Vagina (tissue), 2 donors: ENCODE measurements around the gene COX7A2L. TPM values are rescaled to one million over a fixed set of nuclear protein-coding genes. Genes with fewer than 3 reads are reported as not detected.

Source experiments
- DNase-seq, 2 donors: peaks; one replicate each; pipeline ENCODE4 v3.0.0-alpha.2; 2017; ENCODE audit errors: extremely low spot score in 2 of 2
- H3K27ac ChIP-seq: fragments of 200-600 bp; sonication (generic); one replicate; pipeline ENCODE4 v1.5.1; 2019
- H3K27me3 ChIP-seq: fragments of 200-600 bp; sonication (generic); one replicate; pipeline ENCODE4 v1.5.1; 2019
- H3K36me3 ChIP-seq, 2 donors: fragments of 200-600 bp; sonication (generic); one replicate each; pipeline ENCODE4 v1.5.1; 2017 to 2019
- H3K4me1 ChIP-seq: fragments of 200-600 bp; sonication (generic); one replicate; pipeline ENCODE4 v1.5.1; 2019
- H3K4me3 ChIP-seq, 2 donors: fragments of 200-600 bp; sonication (generic); 1 replicate in 1 of 2; 2 replicates in 1 of 2; pipeline ENCODE4 v1.5.1; 2016 to 2019
- H3K9me3 ChIP-seq: fragments of 200-600 bp; sonication (generic); one replicate; pipeline ENCODE4 v1.5.1; 2019
- POLR2A ChIP-seq, 2 donors: fragments of 450-650 bp; IDR thresholded peaks; one replicate each; pipeline ENCODE4 v1.6.1; 2017; ENCODE audit warnings: antibody characterized with exemption in 2 of 2, mild to moderate bottlenecking in 2 of 2, moderate library complexity in 2 of 2
- POLR2AphosphoS5 ChIP-seq, 2 donors: sonication (generic); formaldehyde crosslinking; IDR thresholded peaks; one replicate each; pipeline ENCODE4 v1.9.0; 2017; ENCODE audit warnings: antibody characterized with exemption in 2 of 2, mild to moderate bottlenecking in 2 of 2, low read depth in 1 of 2; ENCODE audit not compliant: insufficient read depth in 1 of 2
- intact Hi-C: fragments of 100-400 bp; cut with DNase I; formaldehyde crosslinking; loops from one replicate; pipeline ENCODE4 v1.15.1; 2023
- total RNA-seq: library from RNA; depleted of rRNA; stranded (reverse); fragments of >200 nt; gene quantifications from one replicate; pipeline ENCODE4 v1.2.3, GENCODE V29; 2016
- TF ChIP-seq, protein P1 (sequence below), 3 experiments: fragments of 450-650 bp in 2 of 3; fragments of 200-600 bp in 1 of 3; sonication (generic) in 1 of 3; IDR thresholded peaks; one replicate each; pipeline ENCODE4 v1.5.1; 2017 to 2019; ENCODE audit warnings: antibody characterized with exemption in 3 of 3, mild to moderate bottlenecking in 2 of 3, moderate library complexity in 2 of 3

Gene COX7A2L
- total RNA-seq, 1 donor from 2014 or later = 83.2 TPM

DNA sequence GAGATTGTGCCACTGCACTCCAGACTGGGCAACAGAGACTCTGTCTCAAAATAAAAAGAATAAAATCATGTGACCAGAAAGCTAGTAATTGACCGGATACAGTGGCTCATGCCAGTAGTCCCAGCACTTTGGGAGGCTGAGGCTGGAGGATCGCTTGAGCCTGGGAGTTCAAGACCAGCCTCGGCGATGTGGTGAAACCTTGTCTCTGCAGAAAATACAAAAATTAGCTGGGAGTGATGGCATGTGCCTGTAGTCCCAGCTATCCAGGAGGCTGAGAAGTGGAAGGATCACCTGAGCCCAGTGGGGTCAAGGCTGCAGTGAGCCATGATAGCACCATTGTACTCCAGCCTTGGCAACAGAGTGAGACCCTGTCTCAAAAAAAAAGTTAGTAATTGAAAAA is 36.8 kb downstream of the COX7A2L start:
- no peak for TF ChIP-seq POLR2A (IDR thresholded peaks at IDR 0.05)
- TF ChIP-seq, protein P1, sequence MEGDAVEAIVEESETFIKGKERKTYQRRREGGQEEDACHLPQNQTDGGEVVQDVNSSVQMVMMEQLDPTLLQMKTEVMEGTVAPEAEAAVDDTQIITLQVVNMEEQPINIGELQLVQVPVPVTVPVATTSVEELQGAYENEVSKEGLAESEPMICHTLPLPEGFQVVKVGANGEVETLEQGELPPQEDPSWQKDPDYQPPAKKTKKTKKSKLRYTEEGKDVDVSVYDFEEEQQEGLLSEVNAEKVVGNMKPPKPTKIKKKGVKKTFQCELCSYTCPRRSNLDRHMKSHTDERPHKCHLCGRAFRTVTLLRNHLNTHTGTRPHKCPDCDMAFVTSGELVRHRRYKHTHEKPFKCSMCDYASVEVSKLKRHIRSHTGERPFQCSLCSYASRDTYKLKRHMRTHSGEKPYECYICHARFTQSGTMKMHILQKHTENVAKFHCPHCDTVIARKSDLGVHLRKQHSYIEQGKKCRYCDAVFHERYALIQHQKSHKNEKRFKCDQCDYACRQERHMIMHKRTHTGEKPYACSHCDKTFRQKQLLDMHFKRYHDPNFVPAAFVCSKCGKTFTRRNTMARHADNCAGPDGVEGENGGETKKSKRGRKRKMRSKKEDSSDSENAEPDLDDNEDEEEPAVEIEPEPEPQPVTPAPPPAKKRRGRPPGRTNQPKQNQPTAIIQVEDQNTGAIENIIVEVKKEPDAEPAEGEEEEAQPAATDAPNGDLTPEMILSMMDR (IDR thresholded peaks at IDR 0.05) = no peak
- TF ChIP-seq POLR2AphosphoS5 (IDR thresholded peaks at IDR 0.05; ENCODE audit: insufficient read depth in 1 of 2, low read depth in 1 of 2) = no peak
- Histone ChIP-seq H3K36me3 (no peaks in the 10 kb centered on the region), H3K27me3 (no peaks in the 10 kb centered on the region), H3K4me3 (no peak overlapping the region), H3K27ac (no peak overlapping the region), H3K9me3 (no peaks in the 10 kb centered on the region), H3K4me1 (no peaks in the 10 kb centered on the region)
- intact Hi-C loops = no loop called here
- DNase-seq = no peak

DNA sequence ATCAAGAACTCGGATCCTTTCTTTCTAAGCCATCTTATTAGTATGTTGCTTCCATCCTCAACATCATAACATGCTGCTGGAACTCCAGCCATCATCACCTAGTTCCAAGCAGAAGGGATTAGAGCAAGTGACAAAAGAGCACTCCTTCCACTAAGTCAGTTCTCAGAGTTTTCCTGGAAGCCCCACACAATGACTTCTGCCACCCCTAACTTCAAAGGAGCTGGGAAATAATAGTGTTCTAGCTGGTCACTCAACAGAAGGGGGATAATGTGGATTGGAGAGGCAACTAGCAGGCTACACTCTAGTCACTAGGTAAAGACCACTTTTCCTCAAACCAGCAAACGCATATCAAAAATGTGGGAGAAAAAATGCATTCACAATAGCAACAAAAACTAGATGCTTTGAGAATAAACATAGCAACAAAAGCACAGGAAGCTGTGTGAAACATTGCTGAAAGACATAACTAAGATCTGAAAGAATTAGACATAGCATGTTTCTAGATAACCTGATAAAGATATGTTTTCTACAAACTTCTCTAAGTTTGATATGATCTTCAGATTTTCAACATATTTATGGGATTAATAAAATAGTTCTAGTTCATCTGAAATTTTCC is 39.5 kb downstream of the COX7A2L start:
- H3K27me3 ChIP-seq = no peaks in the 10 kb centered on the region
- H3K4me3 ChIP-seq = no peak overlapping the region
- no peak for TF ChIP-seq POLR2AphosphoS5 (IDR thresholded peaks at IDR 0.05; ENCODE audit: insufficient read depth in 1 of 2, low read depth in 1 of 2)
- TF ChIP-seq, protein P1 (IDR thresholded peaks at IDR 0.05) = no peak
- TF ChIP-seq POLR2A (IDR thresholded peaks at IDR 0.05) = no peak
- no peak for DNase-seq
- no peak overlapping the region for H3K27ac ChIP-seq
- intact Hi-C loops = no loop called here
- H3K36me3 ChIP-seq = peaks cover 0 to under 1% of the 10 kb centered on the region in 2 donors
- H3K4me1 ChIP-seq = no peaks in the 10 kb centered on the region
- no peaks in the 10 kb centered on the region for H3K9me3 ChIP-seq

DNA sequence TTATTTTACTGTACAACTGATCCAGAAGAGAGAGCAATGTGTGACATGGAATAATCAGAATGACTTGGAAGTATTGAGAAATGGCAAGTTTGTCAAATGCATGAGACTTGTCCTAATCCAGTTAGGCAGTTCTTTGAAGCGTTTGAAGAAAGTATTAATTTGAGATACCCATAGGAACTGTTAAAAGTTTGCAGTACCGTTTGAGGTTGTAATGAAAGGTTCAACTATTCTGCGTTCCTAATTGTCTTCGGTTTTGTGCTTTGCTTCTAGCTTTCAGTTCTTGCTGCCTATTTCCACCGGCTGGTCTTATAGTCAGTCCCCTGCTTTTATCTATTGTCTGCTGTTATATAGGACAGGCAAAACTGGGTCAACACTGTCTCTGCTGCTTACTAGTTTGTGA is 41.8 kb downstream of the COX7A2L start:
- H3K36me3 ChIP-seq = peaks cover 0 to 12% of the 10 kb centered on the region in 2 donors
- intact Hi-C loops = no loop called here
- DNase-seq = no peak

DNA sequence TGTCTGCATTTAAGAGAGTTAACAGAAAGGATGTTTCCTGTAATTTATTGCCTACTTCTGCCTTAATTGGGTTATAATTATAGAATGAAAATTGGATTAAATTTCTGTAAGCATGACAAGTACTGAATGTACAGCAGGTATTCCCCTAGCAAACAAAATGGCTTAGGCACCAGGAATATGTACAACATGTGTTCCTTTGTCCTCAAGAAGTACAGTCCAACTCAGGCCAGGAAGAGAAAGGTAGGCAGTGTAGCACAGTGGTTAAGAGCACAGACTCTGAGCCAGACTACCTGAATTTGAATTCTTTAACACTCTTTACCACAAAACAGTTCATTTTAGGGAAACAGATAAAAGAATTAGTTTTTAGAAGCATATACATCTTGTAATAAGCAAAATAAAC is 43.1 kb downstream of the COX7A2L start:
- H3K9me3 ChIP-seq = no peaks in the 10 kb centered on the region
- H3K27ac ChIP-seq = no peak overlapping the region
- TF ChIP-seq, protein P1 (IDR thresholded peaks at IDR 0.05) = no peak
- no peak for TF ChIP-seq POLR2AphosphoS5 (IDR thresholded peaks at IDR 0.05; ENCODE audit: insufficient read depth in 1 of 2, low read depth in 1 of 2)
- TF ChIP-seq POLR2A (IDR thresholded peaks at IDR 0.05) = no peak
- DNase-seq = no peak
- H3K4me3 ChIP-seq = no peak overlapping the region
- intact Hi-C loops = no loop called here
- no peaks in the 10 kb centered on the region for H3K27me3 ChIP-seq
- no peaks in the 10 kb centered on the region for H3K4me1 ChIP-seq
- H3K36me3 ChIP-seq = peaks cover 0 to 12% of the 10 kb centered on the region in 2 donors

More for the DNA sequence above, 41.8 kb downstream of the COX7A2L start:
- TF ChIP-seq, protein P1 (IDR thresholded peaks at IDR 0.05) = no peak
- TF ChIP-seq POLR2AphosphoS5 (IDR thresholded peaks at IDR 0.05; ENCODE audit: insufficient read depth in 1 of 2, low read depth in 1 of 2) = no peak
- TF ChIP-seq POLR2A (IDR thresholded peaks at IDR 0.05) = no peak
- no peaks in the 10 kb centered on the region for H3K4me1 ChIP-seq
- H3K9me3 ChIP-seq = no peaks in the 10 kb centered on the region
- H3K27ac ChIP-seq = no peak overlapping the region
- no peaks in the 10 kb centered on the region for H3K27me3 ChIP-seq
- H3K4me3 ChIP-seq = no peak overlapping the region

DNA sequence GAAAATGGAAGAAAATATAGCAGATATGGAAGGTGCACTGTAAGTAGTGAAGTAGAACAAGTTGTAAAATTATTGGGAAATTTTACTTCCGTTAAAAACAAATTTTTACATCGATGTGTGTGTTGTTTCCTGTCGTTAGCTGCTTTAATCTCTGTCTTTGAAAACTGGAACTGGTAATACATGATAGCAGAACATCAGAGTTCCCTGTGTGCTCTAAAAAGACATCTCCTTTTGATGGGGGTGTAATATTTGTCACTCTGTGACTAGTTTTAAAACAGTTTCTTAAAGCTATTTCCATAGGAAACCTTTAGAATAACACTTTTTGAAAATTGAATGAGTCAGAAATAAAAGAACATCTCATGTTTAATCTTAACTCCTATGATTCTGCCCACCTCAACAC is 43.5 kb downstream of the COX7A2L start:
- intact Hi-C loops = no loop called here
- H3K4me1 ChIP-seq = no peaks in the 10 kb centered on the region
- no peaks in the 10 kb centered on the region for H3K27me3 ChIP-seq
- TF ChIP-seq POLR2AphosphoS5 (IDR thresholded peaks at IDR 0.05; ENCODE audit: insufficient read depth in 1 of 2, low read depth in 1 of 2) (no peak), POLR2A (IDR thresholded peaks at IDR 0.05) (no peak)
- TF ChIP-seq, protein P1 (IDR thresholded peaks at IDR 0.05) = no peak
- no peaks in the 10 kb centered on the region for H3K9me3 ChIP-seq
- H3K36me3 ChIP-seq = peaks cover 0 to 12% of the 10 kb centered on the region in 2 donors
- no peak overlapping the region for H3K27ac ChIP-seq
- H3K4me3 ChIP-seq = no peak overlapping the region
- DNase-seq = no peak
